WTC11 (cell line): ENCODE data around the gene MTCL1.

Experiments used
- ATF3 ChIP-seq: sonication (generic); formaldehyde crosslinking; conservative IDR thresholded peaks from 2 replicates; pipeline ENCODE4 v1.8.1; 2022; ENCODE audit warnings: mild to moderate bottlenecking, missing genetic modification reagents
- ELF4 ChIP-seq: sonication (generic); formaldehyde crosslinking; IDR thresholded peaks from 2 replicates; pipeline ENCODE4 v1.8.1; 2022; ENCODE audit warnings: low read depth, mild to moderate bottlenecking, moderate library complexity, missing genetic modification reagents
- ETV6 ChIP-seq: sonication (generic); formaldehyde crosslinking; IDR thresholded peaks from 2 replicates; pipeline ENCODE4 v1.8.1; 2022; ENCODE audit warnings: mild to moderate bottlenecking, missing genetic modification reagents
- MYBL2 ChIP-seq: sonication (generic); formaldehyde crosslinking; IDR thresholded peaks from 2 replicates; pipeline ENCODE4 v1.8.1; 2023; ENCODE audit warnings: mild to moderate bottlenecking, moderate library complexity, missing genetic modification reagents
- NR1H2 ChIP-seq: sonication (generic); formaldehyde crosslinking; IDR thresholded peaks from 2 replicates; pipeline ENCODE4 v1.9.0; 2021; ENCODE audit warnings: mild to moderate bottlenecking, moderate library complexity, missing genetic modification reagents
- TF ChIP-seq, protein P1 (sequence below): fragments of 200-600 bp; IDR thresholded peaks from 2 replicates; pipeline ENCODE4 v1.8.0; 2022; ENCODE audit warnings: antibody characterized with exemption

DNA sequence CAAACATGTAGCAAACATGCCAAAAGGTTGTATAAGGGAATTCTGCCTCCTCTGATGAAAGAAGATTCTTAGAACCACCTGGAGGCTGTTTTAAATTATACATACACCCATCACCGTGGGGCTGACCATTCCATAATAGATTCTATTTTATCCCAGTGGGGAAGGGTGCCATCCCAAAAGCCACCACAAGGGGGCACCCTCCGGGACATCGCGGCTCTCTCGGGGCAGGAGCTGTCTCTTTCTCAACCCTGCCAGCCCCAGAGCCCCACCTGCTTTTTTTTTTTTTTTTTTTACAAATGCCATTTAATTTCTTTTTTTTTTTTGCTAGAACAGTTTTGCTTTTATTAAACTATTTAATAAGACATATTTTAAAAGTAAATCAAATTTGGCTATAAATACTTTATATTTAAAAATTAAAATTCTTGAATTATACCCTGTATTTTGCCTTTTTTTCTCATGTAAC, 8.6 kb upstream of the MTCL1 start:
- TF ChIP-seq, protein P1, sequence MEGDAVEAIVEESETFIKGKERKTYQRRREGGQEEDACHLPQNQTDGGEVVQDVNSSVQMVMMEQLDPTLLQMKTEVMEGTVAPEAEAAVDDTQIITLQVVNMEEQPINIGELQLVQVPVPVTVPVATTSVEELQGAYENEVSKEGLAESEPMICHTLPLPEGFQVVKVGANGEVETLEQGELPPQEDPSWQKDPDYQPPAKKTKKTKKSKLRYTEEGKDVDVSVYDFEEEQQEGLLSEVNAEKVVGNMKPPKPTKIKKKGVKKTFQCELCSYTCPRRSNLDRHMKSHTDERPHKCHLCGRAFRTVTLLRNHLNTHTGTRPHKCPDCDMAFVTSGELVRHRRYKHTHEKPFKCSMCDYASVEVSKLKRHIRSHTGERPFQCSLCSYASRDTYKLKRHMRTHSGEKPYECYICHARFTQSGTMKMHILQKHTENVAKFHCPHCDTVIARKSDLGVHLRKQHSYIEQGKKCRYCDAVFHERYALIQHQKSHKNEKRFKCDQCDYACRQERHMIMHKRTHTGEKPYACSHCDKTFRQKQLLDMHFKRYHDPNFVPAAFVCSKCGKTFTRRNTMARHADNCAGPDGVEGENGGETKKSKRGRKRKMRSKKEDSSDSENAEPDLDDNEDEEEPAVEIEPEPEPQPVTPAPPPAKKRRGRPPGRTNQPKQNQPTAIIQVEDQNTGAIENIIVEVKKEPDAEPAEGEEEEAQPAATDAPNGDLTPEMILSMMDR = peak; percentile 92
- no peak for TF ChIP-seq MYBL2 (CRISPR knock-in tag)
- TF ChIP-seq NR1H2 (CRISPR knock-in tag) = no peak
- TF ChIP-seq ETV6 (CRISPR knock-in tag) = no peak
- TF ChIP-seq ELF4 = no peak
- no peak for TF ChIP-seq ATF3
